Adrenal gland (tissue), 5 donors: Measurements from ENCODE around the gene LAD1.

ENCODE experiments used
- CTCF ChIP-seq, 6 experiments: fragments of 450-650 bp in 4 of 6; fragments of 200-600 bp in 2 of 6; sonication (generic) in 1 of 6; IDR thresholded peaks; 1 replicate in 5 of 6; 2 replicates in 1 of 6; pipeline versions ENCODE4 v1.5.1 to v1.8.0; 2016 to 2021; ENCODE audit warnings: antibody characterized with exemption in 6 of 6, mild to moderate bottlenecking in 2 of 6, moderate library complexity in 1 of 6
- POLR2A ChIP-seq, 2 donors: fragments of 450-650 bp; IDR thresholded peaks; one replicate each; pipeline ENCODE4 v1.6.1; 2017; ENCODE audit warnings: antibody characterized with exemption in 2 of 2, mild to moderate bottlenecking in 2 of 2, moderate library complexity in 1 of 2
- donor health status: DM: no; HTN: no; CAD: no.

GRCh38 chr1:201444792-201445191 is 45.7 kb upstream of the LAD1 start:
- no peak for TF ChIP-seq POLR2A (IDR thresholded peaks at IDR 0.05)
- no peak for TF ChIP-seq CTCF (IDR thresholded peaks at IDR 0.05)
